IMR-90 (cell line): Measurements from ENCODE around the gene CLCN5. TPM values are rescaled to one million over a fixed set of nuclear protein-coding genes. Genes with fewer than 3 reads are reported as not detected.

Source experiments
- ATAC-seq: fragments of 200-7000 bp; cut with Tn5 transposase; 2 replicates; pipeline ENCODE4 v1.9.1; 2020; ENCODE audit warnings: low read depth, mild to moderate bottlenecking, moderate library complexity
- BruUV-seq: library from RNA; stranded (reverse); fragments of 400-500 nt; replicated peaks from 2 replicates; lab custom pipeline; 2021; lab: Mats Ljungman, UMichigan
- CTCF ChIA-PET: fragments of 300-600 bp; formaldehyde crosslinking; extraction: SDS; loops from one replicate; lab custom pipeline; 2021; ENCODE audit warnings: antibody characterized with exemption; lab: Yijun Ruan, JAX
- POLR2A ChIA-PET: fragments of 300-600 bp; sonication (Branson Sonifier 250); formaldehyde crosslinking; loops from one replicate; lab custom pipeline; 2022; ENCODE audit warnings: antibody characterized with exemption; ENCODE audit not compliant: unreplicated experiment; lab: Charles Lee
- DNase-seq: peaks from one replicate; pipeline ENCODE4 v3.0.0; 2013
- H2AFZ ChIP-seq: replicated peaks from 2 replicates; pipeline ENCODE3; 2013; ENCODE audit warnings: low read length, mild to moderate bottlenecking; ENCODE audit not compliant: poor library complexity
- H2AK5ac ChIP-seq: 2 replicates; pipeline ENCODE4 v1.6.1; 2013; ENCODE audit warnings: low read depth, low read length, inconsistent platforms
- H2AK9ac ChIP-seq: replicated peaks from 2 replicates; pipeline ENCODE3; 2013; ENCODE audit warnings: mild to moderate bottlenecking, low read depth, low read length, moderate library complexity; ENCODE audit not compliant: poor library complexity
- H2BK120ac ChIP-seq: 2 replicates; pipeline ENCODE4 v1.6.1; 2013; ENCODE audit warnings: low read depth, low read length, inconsistent platforms
- H2BK15ac ChIP-seq: 3 replicates; pipeline ENCODE4 v1.6.1; 2013; ENCODE audit warnings: low read depth, low read length, inconsistent platforms
- H2BK20ac ChIP-seq: 2 replicates; pipeline ENCODE4 v1.6.1; 2013; ENCODE audit warnings: low read depth, mild to moderate bottlenecking, inconsistent platforms, low read length, moderate library complexity
- H2BK5ac ChIP-seq: 2 replicates; pipeline ENCODE4 v1.6.1; 2013; ENCODE audit warnings: mild to moderate bottlenecking, low read depth, low read length, inconsistent platforms; ENCODE audit not compliant: poor library complexity, severe bottlenecking
- H3K14ac ChIP-seq: replicated peaks from 2 replicates; pipeline ENCODE4 v1.6.1; 2013; ENCODE audit warnings: low read depth, low read length, inconsistent platforms
- H3K18ac ChIP-seq: 2 replicates; pipeline ENCODE4 v1.6.1; 2013; ENCODE audit warnings: low read depth, low read length, control low read depth
- H3K23ac ChIP-seq: 2 replicates; pipeline ENCODE4 v1.6.1; 2013; ENCODE audit warnings: low read depth, low read length, inconsistent platforms
- H3K27ac ChIP-seq: 2 replicates; pipeline ENCODE4 v1.5.1; 2013; ENCODE audit warnings: mild to moderate bottlenecking, control low read depth, low read length; ENCODE audit not compliant: insufficient read depth
- H3K27me3 ChIP-seq: 2 replicates; pipeline ENCODE4 v1.6.1; 2013; ENCODE audit warnings: low read length; ENCODE audit not compliant: control insufficient read depth, insufficient read depth
- H3K36me3 ChIP-seq: 2 replicates; pipeline ENCODE4 v1.6.1; 2013; ENCODE audit warnings: low read length, mixed read lengths; ENCODE audit not compliant: control insufficient read depth, insufficient read depth
- H3K4ac ChIP-seq: 2 replicates; pipeline ENCODE4 v1.6.1; 2013; ENCODE audit warnings: low read depth, low read length, inconsistent platforms
- H3K4me1 ChIP-seq: 2 replicates; pipeline ENCODE4 v1.6.1; 2013; ENCODE audit warnings: low read length, mixed read lengths; ENCODE audit not compliant: control insufficient read depth, insufficient read depth
- H3K4me2 ChIP-seq: 2 replicates; pipeline ENCODE4 v1.6.1; 2013; ENCODE audit warnings: low read depth, mild to moderate bottlenecking, control low read depth, low read length, moderate library complexity
- H3K4me3 ChIP-seq: 2 replicates; pipeline ENCODE4 v1.5.1; 2013; ENCODE audit warnings: low read depth, mild to moderate bottlenecking, control low read depth, low read length, moderate library complexity; ENCODE audit not compliant: insufficient read depth
- H3K56ac ChIP-seq: 2 replicates; pipeline ENCODE4 v1.6.1; 2013; ENCODE audit warnings: low read length, inconsistent platforms; ENCODE audit not compliant: insufficient read depth; ENCODE audit errors: extremely low read depth
- H3K79me1 ChIP-seq, 2 experiments: 2 replicates each; pipeline ENCODE4 v1.6.1; 2013; ENCODE audit warnings: low read length in 2 of 2, inconsistent platforms in 1 of 2, low read depth in 1 of 2
- H3K9ac ChIP-seq: 2 replicates; pipeline ENCODE4 v1.6.1; 2013; ENCODE audit warnings: low read depth, low read length, control low read depth
- H3K9me1 ChIP-seq: 2 replicates; pipeline ENCODE4 v1.6.1; 2013; ENCODE audit warnings: low read length, inconsistent platforms; ENCODE audit not compliant: insufficient read depth
- H3K9me3 ChIP-seq: 2 replicates; pipeline ENCODE4 v1.6.1; 2013; ENCODE audit warnings: low read length; ENCODE audit not compliant: control insufficient read depth, insufficient read depth
- H4K20me1 ChIP-seq: 2 replicates; pipeline ENCODE4 v1.6.1; 2013; ENCODE audit warnings: low read length, inconsistent platforms; ENCODE audit not compliant: insufficient read depth
- H4K5ac ChIP-seq: 2 replicates; pipeline ENCODE4 v1.6.1; 2013; ENCODE audit warnings: mild to moderate bottlenecking, low read depth, low read length, control low read depth
- H4K8ac ChIP-seq, 2 experiments: 2 replicates each; pipeline ENCODE4 v1.6.1; 2013; ENCODE audit warnings: low read depth in 2 of 2, low read length in 2 of 2, control low read depth in 1 of 2, inconsistent platforms in 1 of 2
- H4K91ac ChIP-seq: 2 replicates; pipeline ENCODE4 v1.6.1; 2013; ENCODE audit warnings: low read depth, low read length, inconsistent platforms; ENCODE audit not compliant: insufficient read depth
- BHLHE40 ChIP-seq: fragments of 150-350 bp; IDR thresholded peaks from 2 replicates; pipeline ENCODE4 v1.6.1; 2016; ENCODE audit warnings: mild to moderate bottlenecking, low read depth, low read length
- CEBPB ChIP-seq: IDR thresholded peaks from 2 replicates; pipeline ENCODE4 v1.6.1; 2012; ENCODE audit warnings: low read depth, low read length, improper control_type of control experiment
- CHD1 ChIP-seq: IDR thresholded peaks from 2 replicates; pipeline ENCODE4 v1.6.1; 2012; ENCODE audit warnings: low read depth, low read length, improper control_type of control experiment
- FOS ChIP-seq: fragments of 150-350 bp; IDR thresholded peaks from 2 replicates; pipeline ENCODE4 v1.6.1; 2016; ENCODE audit warnings: low read depth, low read length
- MAZ ChIP-seq: IDR thresholded peaks from 2 replicates; pipeline ENCODE4 v1.6.1; 2012; ENCODE audit warnings: low read depth, mild to moderate bottlenecking, low read length, improper control_type of control experiment, moderate library complexity, borderline replicate concordance
- NFE2L2 ChIP-seq: fragments of 150-350 bp; IDR thresholded peaks from 2 replicates; pipeline ENCODE4 v1.6.1; 2016; ENCODE audit warnings: low read depth, mild to moderate bottlenecking, low read length
- POLR2A ChIP-seq: IDR thresholded peaks from 2 replicates; pipeline ENCODE4 v1.6.1; 2012; ENCODE audit warnings: mild to moderate bottlenecking, low read depth, low read length
- RAD21 ChIP-seq: IDR thresholded peaks from 2 replicates; pipeline ENCODE4 v1.6.1; 2012; ENCODE audit warnings: low read length, improper control_type of control experiment
- RFX5 ChIP-seq: IDR thresholded peaks from 2 replicates; pipeline ENCODE4 v1.8.0; 2012; ENCODE audit warnings: low read depth, mild to moderate bottlenecking, low read length, moderate library complexity
- WGBS, 2 experiments: methylation state at CpG; one replicate each; pipeline versions ENCODE4 v1.1.5 to v1.1.7; 2013; ENCODE audit warnings: missing lambda C conversion rate in 2 of 2; ENCODE audit not compliant: insufficient read length in 1 of 2; ENCODE audit errors: extremely low coverage in 2 of 2; 5-methylcytosine and 5-hydroxymethylcytosine counted together
- dilution Hi-C: fragments of 300-500 bp; cut with HindIII; formaldehyde crosslinking; loops from one replicate; pipeline ENCODE4 v1.14.3; 2018; ENCODE audit warnings: low sequenced_read_pairs; ENCODE audit not compliant: unreplicated experiment
- in situ Hi-C: fragments of 300-500 bp; cut with MboI; formaldehyde crosslinking; loops from 3 replicates; pipeline ENCODE4 v1.14.3; 2019; ENCODE audit warnings: low sequenced_read_pairs, inconsistent platforms, mixed read lengths
- intact Hi-C: fragments of 100-400 bp; cut with micrococcal nuclease; formaldehyde crosslinking; loops from 2 replicates; pipeline ENCODE4 v1.10.0; 2022
- polyA plus RNA-seq, 3 experiments: library from polyadenylated mRNA; depleted of rRNA; stranded (reverse); fragments of >200 nt; gene quantifications; 2 replicates each; pipeline ENCODE4 v1.2.3, GENCODE V29; 2012; ENCODE audit warnings: low replicate concordance in 1 of 3
- total RNA-seq: library from RNA; depleted of rRNA; stranded (reverse); fragments of >200 nt; gene quantifications from 2 replicates; pipeline ENCODE4 v1.2.3, GENCODE V29; 2012
- TF ChIP-seq, protein P1 (sequence below): conservative IDR thresholded peaks from 2 replicates; pipeline ENCODE4 v1.5.1; 2012; ENCODE audit warnings: mild to moderate bottlenecking, low read depth, low read length, improper control_type of control experiment

CLCN5 gene
- total and polyA plus RNA-seq, 2 of the 4 experiments (the other 2 are of a cell fraction): 1.4 to 5.9 TPM

DNA sequence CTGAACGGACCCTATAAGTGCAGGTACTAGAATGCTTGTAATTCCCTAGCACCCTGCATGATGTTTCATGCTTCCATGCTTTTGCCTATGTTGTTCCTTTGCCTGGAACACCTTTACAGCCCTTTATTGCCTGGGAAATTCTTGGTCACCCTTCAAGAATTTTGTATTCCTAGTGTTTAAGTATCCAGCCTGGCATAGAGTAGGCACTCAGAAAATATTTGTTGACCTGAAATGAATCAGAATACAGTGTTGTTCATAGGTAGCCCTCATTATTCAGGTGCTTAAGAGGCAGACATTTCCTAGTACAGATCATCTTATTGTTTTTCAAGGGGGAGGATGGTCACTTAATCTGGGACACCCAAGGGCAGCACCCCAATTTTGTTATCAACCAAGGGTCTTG lies 203.1 kb downstream of the CLCN5 start:
- POLR2A ChIA-PET: no interaction called here
- Histone ChIP-seq H4K91ac (no peak overlapping the region), H2AK9ac (no peak overlapping the region), H3K23ac (no peak overlapping the region), H4K20me1 (no peaks in the 10 kb centered on the region), H3K9ac (no peak overlapping the region), H4K8ac (no peak overlapping the region), H2AFZ (no peak overlapping the region), H3K9me1 (no peaks in the 10 kb centered on the region), H3K4me3 (no peak overlapping the region), H2BK5ac (no peak overlapping the region), H2BK20ac (no peak overlapping the region), H2AK5ac (no peak overlapping the region), H3K18ac (no peak overlapping the region), H2BK15ac (no peak overlapping the region), H3K27ac (no peak overlapping the region), H3K56ac (no peak overlapping the region), H2BK120ac (no peak overlapping the region), H3K36me3 (no peaks in the 10 kb centered on the region), H4K5ac (no peak overlapping the region), H3K4ac (no peak overlapping the region), H3K27me3 (no peaks in the 10 kb centered on the region), H3K79me1 (no peaks in the 10 kb centered on the region), H3K14ac (no peak overlapping the region), H3K4me1 (no peaks in the 10 kb centered on the region), H3K9me3 (no peaks in the 10 kb centered on the region), H3K4me2 (no peak overlapping the region)
- ATAC-seq (no peak), DNase-seq (no peak)
- BruUV-seq: no TSS peak
- intact Hi-C loops: no loop called here
- dilution Hi-C loops: no loop called here
- CTCF ChIA-PET: no interaction called here
- TF ChIP-seq RFX5 (no peak), POLR2A (no peak), MAZ (no peak), RAD21 (no peak), CHD1 (no peak), NFE2L2 (no peak), FOS (no peak), BHLHE40 (no peak), CEBPB (no peak)
- TF ChIP-seq, protein P1, sequence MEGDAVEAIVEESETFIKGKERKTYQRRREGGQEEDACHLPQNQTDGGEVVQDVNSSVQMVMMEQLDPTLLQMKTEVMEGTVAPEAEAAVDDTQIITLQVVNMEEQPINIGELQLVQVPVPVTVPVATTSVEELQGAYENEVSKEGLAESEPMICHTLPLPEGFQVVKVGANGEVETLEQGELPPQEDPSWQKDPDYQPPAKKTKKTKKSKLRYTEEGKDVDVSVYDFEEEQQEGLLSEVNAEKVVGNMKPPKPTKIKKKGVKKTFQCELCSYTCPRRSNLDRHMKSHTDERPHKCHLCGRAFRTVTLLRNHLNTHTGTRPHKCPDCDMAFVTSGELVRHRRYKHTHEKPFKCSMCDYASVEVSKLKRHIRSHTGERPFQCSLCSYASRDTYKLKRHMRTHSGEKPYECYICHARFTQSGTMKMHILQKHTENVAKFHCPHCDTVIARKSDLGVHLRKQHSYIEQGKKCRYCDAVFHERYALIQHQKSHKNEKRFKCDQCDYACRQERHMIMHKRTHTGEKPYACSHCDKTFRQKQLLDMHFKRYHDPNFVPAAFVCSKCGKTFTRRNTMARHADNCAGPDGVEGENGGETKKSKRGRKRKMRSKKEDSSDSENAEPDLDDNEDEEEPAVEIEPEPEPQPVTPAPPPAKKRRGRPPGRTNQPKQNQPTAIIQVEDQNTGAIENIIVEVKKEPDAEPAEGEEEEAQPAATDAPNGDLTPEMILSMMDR: no peak
- WGBS, 2 experiments: no CpG with 5 or more reads among the region's 1 CpG
- in situ Hi-C loops: no loop called here
